HG02840 (cell line): Measurements from ENCODE around the gene SRPK3.
"Not testable (repeated sequence)": the region's sequence is repeated elsewhere in the genome, so short reads cannot be mapped to it uniquely, and the experiment has no call there.

Experiments used
- ATAC-seq: cut with Tn5 transposase; IDR thresholded peaks from one replicate; pipeline ENCODE4 v1.9.1; 2021; ENCODE audit warnings: mild to moderate bottlenecking, moderate library complexity, moderate number of reproducible peaks; ENCODE audit not compliant: unreplicated experiment, low FRiP score

SRPK3 gene, protein sequence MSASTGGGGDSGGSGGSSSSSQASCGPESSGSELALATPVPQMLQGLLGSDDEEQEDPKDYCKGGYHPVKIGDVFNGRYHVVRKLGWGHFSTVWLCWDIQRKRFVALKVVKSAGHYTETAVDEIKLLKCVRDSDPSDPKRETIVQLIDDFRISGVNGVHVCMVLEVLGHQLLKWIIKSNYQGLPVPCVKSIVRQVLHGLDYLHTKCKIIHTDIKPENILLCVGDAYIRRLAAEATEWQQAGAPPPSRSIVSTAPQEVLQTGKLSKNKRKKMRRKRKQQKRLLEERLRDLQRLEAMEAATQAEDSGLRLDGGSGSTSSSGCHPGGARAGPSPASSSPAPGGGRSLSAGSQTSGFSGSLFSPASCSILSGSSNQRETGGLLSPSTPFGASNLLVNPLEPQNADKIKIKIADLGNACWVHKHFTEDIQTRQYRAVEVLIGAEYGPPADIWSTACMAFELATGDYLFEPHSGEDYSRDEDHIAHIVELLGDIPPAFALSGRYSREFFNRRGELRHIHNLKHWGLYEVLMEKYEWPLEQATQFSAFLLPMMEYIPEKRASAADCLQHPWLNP

DNA sequence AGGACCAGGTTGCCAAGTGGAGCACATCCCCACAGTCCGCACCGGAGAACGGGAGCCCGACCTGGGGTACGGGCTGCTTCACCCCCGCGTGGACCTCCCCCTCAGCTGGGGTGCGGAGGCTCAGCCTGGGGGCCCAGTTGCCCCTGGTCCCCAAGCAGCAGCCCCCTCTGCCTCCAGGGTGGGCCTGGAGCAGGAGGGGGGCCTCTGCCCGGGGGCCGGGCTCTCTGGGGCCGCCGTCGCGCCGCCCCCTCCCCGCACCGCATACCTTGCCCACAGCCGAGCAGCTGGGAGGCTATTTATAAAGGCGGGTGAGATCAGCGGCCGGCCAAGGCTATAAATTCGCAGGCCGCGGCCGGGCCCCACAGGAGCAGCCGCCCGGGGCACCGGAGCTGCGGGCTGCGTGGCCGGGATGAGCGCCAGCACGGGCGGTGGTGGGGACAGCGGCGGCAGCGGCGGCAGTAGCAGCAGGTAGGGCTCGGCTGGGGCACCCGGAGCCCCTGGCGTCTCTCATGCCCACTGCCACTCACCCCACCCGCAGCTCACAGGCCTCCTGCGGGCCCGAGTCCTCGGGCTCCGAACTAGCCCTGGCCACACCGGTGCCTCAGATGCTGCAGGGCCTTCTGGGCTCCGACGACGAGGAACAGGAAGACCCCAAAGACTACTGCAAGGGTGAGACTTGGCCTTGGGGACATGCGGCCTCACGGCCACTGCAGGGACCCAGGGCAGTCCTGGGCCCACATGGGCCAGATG, at the start of gene SRPK3:
TSS of gene SRPK3 (plus strand) at position 364 of the 750 bp plus-strand sequence. CDS start at position 410, 46 bp downstream.
- ATAC-seq = no peak

DNA sequence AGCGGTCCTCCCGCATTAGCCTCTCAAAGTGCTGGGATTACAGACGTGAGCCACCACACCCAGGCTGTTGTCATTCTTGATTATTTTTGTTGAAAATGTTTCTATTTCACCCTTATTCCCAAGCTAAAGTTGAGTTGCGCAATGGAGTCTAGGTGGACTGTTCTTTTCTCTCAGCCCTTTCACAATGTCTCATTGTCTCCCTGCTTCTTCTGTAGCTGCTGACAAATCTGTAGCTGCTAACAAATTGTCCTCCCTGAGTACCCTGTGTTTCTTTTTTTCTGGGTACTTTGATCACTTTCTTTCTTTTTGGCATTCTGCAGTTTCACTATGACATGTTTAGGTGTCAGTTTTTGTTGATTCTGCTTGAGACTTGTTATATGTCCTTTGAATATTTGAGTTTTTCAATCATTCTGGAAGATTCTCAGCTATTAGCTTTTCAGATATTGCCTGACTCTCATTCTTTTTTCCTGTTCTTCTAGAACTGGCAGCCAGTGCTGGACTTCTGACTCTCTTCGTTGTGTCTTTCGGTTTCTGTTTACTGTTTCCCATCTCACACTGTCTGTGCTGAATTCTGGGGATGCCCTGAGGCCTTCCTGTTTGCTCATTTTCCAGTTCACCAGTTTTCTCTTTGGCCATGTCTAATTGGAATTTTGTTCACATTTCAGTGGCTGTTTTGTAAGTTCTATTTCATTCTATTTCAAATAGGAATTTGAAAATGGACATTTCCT, 49.6 kb upstream of the SRPK3 start:
- ATAC-seq = no peak

DNA sequence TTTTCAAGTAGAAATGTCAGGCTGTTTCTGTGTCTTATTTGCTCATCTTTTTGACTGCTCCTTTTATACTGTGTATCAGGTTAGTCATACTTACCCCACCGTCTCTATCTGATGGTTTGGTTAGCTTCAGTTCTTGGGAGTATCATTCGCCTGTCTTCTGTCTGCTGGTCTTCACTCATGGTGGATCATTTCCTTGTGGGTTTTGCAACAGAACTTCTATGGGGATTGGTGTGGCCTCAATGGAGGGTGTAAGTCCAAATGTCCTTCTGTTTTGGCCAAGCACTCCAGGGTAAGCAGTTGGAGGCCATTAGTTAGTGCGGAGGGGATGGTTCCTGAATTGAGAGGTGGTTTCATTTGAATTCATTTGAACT, 49.0 kb upstream of the SRPK3 start:
- no peak for ATAC-seq

DNA sequence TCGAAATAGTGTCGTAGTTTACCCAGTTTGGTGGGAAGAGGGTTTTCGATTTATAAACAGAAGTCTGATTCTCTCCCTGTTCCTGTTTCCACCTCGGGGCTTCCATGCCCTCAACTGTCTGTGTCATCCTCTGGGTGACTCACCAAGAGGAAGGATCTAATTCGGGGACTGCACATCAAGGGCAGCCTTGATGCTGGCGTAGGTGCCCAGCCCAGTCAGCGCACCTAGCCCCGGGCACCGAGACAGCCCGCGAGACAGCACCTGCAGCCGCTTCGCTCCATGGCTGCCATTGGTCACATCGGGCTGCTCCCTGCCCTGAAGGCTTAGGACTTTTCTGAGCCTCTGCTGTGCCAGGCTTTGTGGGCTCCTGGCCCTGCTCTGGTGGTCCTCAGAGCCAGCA, 48.4 kb upstream of the SRPK3 start:
- no peak for ATAC-seq

GRCh38 chrX:153733651-153734240, 47.1 kb upstream of the SRPK3 start:
- no peak for ATAC-seq

GRCh38 chrX:153734871-153735270, 46.0 kb upstream of the SRPK3 start:
- ATAC-seq = no peak

DNA sequence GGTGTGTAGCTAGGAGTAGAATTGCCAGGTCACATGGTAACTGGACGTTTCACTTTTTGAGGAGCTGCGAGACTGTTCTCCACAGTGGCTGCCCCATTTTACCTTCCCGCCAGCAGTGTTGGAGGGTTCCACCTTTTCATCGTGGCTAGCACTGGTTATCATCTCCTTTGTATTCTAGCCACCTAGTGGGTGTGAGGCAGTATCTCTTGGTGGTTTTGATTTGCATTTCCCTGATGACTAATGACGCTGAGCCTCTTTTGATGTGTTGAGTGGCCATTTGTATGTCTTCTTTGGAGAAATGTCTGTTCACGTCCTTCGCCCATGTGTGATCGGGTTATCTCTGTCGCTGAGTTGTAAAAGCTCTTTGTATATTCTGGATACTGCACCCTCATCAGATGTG, 45.6 kb upstream of the SRPK3 start:
- no peak for ATAC-seq

GRCh38 chrX:153736071-153736820, 44.6 kb upstream of the SRPK3 start:
- ATAC-seq = no peak

DNA sequence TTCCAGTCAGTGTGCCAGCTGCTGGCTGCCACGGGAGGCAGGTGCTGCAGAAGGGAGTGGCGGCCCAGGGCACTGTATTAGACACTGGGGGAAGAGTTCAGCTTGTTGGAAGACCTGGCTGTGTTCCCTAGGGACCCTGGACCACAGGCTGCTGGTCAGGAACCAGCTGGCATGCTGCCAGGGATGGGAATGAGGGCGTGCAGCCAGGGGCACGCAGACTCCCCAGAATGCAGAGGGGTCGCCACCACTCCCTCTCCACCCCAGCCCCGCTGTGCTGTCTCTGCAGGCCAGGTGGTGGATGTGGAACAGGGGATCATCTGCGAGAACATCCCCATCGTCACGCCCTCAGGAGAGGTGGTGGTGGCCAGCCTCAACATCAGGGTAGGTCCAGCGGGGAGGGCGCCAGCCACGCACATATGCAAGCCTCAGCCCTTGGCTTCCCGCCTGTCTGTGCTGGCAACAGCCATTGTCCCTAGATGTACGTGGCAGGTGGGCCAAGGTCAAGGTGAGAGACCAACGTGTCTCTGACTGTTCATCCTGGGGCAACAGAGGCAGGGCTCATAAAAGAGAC, 43.9 kb upstream of the SRPK3 start:
- no peak for ATAC-seq

- no peak for ATAC-seq
Observed at GRCh38 chrX:153738056-153738605, 42.7 kb upstream of the SRPK3 start.

- no peak for ATAC-seq
Observed at GRCh38 chrX:153739754-153740486, 40.9 kb upstream of the SRPK3 start.

GRCh38 chrX:153740631-153741222, 40.1 kb upstream of the SRPK3 start:
- no peak for ATAC-seq

- ATAC-seq = no peak
Observed at GRCh38 chrX:153741446-153741845, 39.4 kb upstream of the SRPK3 start.

- not testable (repeated sequence) for ATAC-seq
Observed at GRCh38 chrX:153742111-153742510, 38.7 kb upstream of the SRPK3 start.

GRCh38 chrX:153742796-153743467, 37.9 kb upstream of the SRPK3 start:
- ATAC-seq = not testable (repeated sequence)

DNA sequence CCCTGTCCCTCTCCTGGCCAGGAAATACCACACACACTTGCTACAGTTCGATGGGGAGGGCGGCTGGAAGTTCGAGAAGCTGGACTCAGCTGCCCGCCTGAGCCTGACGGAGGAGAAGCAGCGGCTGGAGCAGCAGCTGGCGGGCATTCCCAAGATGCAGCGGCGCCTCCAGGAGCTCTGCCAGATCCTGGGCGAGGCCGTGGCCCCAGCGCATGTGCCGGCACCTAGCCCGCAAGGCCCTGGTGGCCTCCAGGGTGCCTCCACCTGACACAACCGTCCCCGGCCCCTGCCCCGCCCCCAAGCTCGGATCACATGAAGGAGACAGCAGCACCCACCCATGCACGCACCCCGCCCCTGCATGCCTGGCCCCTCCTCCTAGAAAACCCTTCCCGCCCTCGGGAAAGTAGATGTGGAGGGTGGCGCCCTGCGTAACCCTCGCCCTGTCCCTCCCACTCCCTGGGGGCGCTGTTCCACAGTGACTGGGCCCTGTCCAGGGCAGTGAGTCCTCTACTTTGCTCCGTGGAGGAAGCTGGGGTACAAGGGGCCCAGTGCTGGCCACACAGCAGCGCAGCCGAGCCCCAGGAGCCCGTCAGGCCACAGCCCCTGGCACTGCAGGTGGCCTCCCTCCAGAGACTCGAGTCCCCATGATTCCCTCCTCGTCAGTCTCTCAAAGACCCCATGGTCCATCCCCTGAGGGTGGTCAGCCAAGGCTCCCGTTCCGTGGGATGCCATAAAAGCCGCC, 37.2 kb upstream of the SRPK3 start:
- not testable (repeated sequence) for ATAC-seq
